HG02763 (cell line): ENCODE measurements around the gene MAP1A.

Experiments used
- ATAC-seq: cut with Tn5 transposase; IDR thresholded peaks from one replicate; pipeline ENCODE4 v1.9.1; 2021; ENCODE audit warnings: mild to moderate bottlenecking, moderate library complexity; ENCODE audit not compliant: unreplicated experiment

The MAP1A gene

GRCh38 chr15:43517354-43518196 is at the start of gene MAP1A:
MAP1A (plus strand) TSS chr15:43517608; CDS start chr15:43521474, 3,866 bp downstream.
- no peak for ATAC-seq

- no peak for ATAC-seq
These were observed 47.5 kb upstream of the MAP1A start for GRCh38 chr15:43469867-43470266.

- ATAC-seq = no peak
These were observed 45.4 kb upstream of the MAP1A start for GRCh38 chr15:43471975-43472374.

- ATAC-seq = no peak
These were observed 43.5 kb upstream of the MAP1A start for GRCh38 chr15:43473885-43474284.

GRCh38 chr15:43483297-43484128 is 33.9 kb upstream of the MAP1A start:
- no peak for ATAC-seq

GRCh38 chr15:43484455-43484854 is 33.0 kb upstream of the MAP1A start:
- no peak for ATAC-seq

- ATAC-seq = no peak
These were observed 30.0 kb upstream of the MAP1A start for GRCh38 chr15:43487271-43487895.

GRCh38 chr15:43488790-43489189 is 28.6 kb upstream of the MAP1A start:
- no peak for ATAC-seq

- ATAC-seq = no peak
These were observed 28.2 kb upstream of the MAP1A start for GRCh38 chr15:43489191-43489590.

- ATAC-seq = no peak
These were observed 25.1 kb upstream of the MAP1A start for GRCh38 chr15:43492266-43492665.

- ATAC-seq = peak; percentile 98
These were observed 24.5 kb upstream of the MAP1A start, which contains the start of gene TP53BP1 for GRCh38 chr15:43492673-43493601. TP53BP1 (minus strand) TSS chr15:43493156; CDS start chr15:43493043, 113 bp downstream.

- ATAC-seq = no peak
These were observed 23.5 kb upstream of the MAP1A start for GRCh38 chr15:43493703-43494472.

GRCh38 chr15:43498990-43499389 is 18.4 kb upstream of the MAP1A start:
- no peak for ATAC-seq

- ATAC-seq = no peak
These were observed 17.8 kb upstream of the MAP1A start for GRCh38 chr15:43499635-43500034.

- ATAC-seq = no peak
These were observed 11.7 kb upstream of the MAP1A start for GRCh38 chr15:43505738-43506137.

GRCh38 chr15:43508421-43508820 is 9.0 kb upstream of the MAP1A start:
- ATAC-seq = no peak

- no peak for ATAC-seq
These were observed 8.3 kb upstream of the MAP1A start for GRCh38 chr15:43508991-43509659.

- ATAC-seq = no peak
These were observed 7.7 kb upstream of the MAP1A start for GRCh38 chr15:43509660-43510199.
